Fibroblast of skin of left quadriceps (primary cell): Measurements from ENCODE around the gene KIR3DL3.
"Not testable (repeated sequence)": the region's sequence is repeated elsewhere in the genome, so short reads cannot be mapped to it uniquely, and the experiment has no call there.

Experiments used
- DNase-seq, 2 experiments: peaks; one replicate each; pipeline ENCODE4 v3.0.0-alpha.2; 2013; ENCODE audit warnings: low read depth in 2 of 2

The KIR3DL3 gene

GRCh38 chr19:54782916-54783315 is 58.7 kb downstream of the KIR3DL3 start:
- not testable (repeated sequence) for DNase-seq
